Stimulated activated CD8-positive, alpha-beta memory T cell treated with anti-CD3 and anti-CD28 coated beads, Interleukin-15, amount 100 ng/mL, for 48 hours (primary cell): ENCODE data around the gene SLC6A19.

Experiments used
- DNase-seq, 2 donors: peaks; one replicate each; pipeline ENCODE4 v3.0.0-alpha.2; 2020; ENCODE audit warnings: low read depth in 2 of 2

Gene SLC6A19

DNA sequence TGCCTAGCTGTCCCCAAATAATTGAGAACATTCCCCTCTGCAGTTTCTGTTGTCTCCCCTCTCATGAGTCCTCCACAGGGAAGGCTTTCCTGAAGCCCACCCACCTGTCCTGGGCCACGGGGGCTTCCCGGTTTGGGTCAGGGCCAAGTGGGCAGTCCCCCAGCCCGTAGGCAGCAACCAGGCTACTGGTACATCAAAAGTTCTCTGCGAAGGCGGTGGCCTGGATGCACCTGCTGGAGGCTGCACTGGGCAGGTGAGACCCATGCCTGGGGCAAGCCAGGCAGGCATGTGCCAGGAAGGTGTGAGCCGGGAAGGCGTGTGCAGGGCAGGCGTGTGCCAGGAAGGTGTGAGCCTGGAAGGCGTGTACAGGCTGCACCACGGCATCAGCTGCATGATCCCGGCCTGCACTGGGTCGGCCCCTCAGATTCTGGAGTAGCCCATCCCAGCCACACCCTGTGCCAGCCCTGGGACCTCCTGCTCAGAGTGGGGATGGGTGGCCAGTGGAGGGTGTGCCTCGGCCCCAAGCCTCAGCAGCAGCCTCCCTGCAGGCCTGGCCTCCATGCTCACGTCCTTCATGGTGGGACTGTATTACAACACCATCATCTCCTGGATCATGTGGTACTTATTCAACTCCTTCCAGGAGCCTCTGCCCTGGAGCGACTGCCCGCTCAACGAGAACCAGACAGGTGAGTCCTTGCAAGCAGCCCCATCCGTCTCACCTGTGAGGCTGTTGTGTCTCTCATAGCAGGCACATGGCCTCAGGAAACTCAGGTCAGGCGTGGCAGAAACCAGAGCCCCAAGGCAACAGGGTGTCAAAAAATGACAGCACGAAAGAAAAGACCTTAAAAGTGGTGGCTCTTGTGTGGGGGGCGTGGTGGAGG is 8.7 kb downstream of the SLC6A19 start:
- no peak for DNase-seq

DNA sequence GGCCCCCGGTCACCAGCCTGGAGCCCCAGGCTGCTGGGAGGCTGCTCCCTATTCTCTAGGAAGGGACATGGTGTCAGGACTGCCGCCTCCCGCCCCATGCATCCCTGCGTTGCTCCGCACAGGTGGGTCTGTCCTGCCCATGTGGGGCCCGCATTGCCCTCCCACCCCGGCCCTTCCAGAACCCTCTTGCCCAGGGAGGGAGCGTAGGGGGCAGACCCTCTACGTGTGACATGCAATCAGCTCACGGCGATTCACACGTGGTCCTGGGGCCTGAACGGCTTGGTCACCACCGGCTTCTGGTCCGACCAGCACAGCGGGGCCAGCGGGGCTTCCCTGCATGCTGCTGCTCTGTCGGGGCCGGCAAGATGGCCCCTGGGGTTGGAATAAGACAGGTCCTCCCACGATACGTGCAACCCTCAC is 9.4 kb downstream of the SLC6A19 start:
- DNase-seq: no peak

DNA sequence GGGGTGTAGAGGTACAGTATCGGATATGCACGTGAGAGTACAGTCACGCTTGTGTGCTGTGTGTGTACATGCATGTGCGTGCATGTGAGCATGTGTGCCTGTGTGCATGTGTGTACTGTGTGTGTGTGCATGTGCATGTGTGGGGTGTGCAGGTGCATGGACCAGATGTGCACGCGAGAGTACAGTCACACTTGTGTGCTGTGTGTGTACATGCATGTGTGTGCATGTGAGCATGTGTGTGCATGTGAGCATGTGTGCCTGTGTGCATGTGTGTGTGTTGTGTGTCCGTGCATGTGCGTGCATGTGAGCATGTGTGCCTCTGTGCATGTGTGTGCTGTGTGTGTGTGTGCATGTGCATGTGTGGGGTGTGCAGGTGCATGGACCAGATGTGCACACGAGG is 10.3 kb downstream of the SLC6A19 start:
- DNase-seq: no peak

DNA sequence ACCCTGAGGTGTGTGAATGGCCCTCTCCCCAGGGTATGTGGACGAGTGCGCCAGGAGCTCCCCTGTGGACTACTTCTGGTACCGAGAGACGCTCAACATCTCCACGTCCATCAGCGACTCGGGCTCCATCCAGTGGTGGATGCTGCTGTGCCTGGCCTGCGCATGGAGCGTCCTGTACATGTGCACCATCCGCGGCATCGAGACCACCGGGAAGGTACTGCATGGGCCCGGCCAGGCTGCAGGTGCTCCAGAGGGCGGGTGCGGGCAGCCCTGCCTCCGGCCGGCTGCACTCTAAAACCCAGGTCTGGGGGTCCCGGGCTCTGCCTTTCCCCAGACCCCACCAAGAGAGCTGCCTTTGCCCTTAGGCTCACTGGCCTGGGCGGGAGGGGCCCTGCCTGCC is 10.9 kb downstream of the SLC6A19 start:
- DNase-seq: no peak

DNA sequence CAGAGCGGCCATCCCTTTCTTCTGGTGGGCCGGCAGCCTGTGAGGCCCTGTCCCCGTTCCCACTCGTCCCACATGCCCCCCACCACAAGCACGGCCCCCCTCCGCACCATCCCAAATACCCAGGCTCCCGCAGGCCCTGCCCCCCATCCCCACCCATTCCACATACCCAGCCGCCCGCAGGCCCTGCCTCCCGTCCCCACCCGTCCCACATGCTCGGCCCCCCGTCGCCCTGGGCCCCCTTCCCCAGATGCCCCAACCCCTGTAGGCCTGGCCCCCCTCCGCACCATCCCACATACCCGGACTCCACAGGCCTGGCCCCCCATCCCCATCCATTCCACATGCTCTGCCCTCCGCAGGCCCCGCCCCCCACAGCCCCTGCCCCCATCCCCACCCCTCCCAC is 11.5 kb downstream of the SLC6A19 start:
- no peak for DNase-seq

DNA sequence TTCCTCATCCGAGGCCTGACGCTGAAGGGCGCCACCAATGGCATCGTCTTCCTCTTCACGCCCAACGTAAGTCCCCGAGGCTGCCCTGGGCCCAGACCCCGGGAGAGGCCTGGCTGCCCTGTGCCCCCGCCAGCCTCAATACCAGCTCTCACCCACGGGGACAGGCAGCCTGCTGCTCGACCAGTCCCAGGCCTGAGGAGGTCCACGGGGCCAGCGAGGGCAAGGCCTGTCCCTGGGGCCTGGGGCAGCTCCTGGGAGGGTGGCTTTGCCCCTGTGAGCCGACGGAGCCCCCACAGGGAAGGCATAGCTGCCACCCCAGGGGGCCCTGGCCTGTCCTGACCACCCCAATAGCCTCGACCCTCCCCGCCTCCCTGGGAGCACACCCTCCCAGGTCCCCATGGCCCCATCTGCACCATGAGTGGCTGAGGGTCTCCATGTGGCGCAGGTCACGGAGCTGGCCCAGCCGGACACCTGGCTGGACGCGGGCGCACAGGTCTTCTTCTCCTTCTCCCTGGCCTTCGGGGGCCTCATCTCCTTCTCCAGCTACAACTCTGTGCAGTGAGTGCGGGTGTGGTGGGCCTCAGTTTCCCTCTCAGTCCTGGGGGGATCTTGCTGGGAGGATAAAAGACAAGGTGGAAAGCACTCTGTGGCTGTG is 12.2 kb downstream of the SLC6A19 start:
- no peak for DNase-seq

DNA sequence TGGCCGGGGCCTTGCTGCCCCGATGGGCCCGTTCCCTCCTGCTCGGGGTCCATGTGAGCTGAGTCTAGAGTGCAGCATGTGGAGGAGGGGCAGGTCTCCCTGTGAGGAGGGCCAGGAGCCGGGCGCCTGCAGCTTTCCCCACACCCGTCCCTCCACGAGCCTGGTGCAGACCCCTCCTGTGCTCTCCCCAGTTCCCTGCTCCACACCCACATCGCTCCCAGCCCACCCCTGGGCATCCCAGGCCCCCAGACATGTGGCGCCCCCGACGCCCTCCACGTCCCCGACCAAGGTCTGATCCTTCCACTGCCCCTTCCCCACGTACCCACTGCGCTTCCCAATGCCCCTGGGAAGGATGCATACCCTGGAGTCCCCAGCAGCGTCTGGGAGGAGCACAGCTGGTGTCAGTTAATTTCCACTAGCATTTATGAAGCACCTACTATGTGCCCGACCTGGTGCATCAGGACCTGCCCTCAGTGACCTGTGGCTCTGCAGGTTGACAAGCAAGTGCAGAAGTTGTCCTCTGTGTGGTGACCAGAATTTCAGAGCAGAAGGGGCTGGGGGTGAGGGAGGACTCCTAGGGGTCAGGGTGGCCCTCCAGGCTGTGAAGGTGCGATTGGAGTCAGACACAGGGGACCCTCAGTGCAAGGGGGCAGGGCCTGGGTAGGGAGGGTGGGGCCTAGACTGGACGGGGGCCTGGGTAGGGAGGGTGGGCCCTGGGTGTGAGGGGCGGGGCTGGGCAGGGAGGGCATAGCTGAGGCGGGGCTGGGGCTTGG is 13.0 kb downstream of the SLC6A19 start:
- DNase-seq: no peak

DNA sequence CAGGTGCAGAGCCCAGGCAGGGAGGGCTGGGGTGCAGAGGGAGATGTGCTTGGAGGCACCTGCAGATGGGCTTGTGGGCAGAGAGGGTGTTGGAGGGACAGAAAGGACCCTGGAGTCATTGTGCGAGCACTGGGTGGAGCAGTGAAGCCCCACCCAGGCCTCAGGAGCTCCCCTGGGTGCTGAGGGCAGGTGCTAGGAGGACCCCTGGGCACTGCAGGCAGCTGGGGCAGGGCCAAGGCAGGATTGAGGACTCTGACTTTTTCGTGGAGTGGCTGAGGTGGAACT is 13.5 kb downstream of the SLC6A19 start:
- no peak for DNase-seq

DNA sequence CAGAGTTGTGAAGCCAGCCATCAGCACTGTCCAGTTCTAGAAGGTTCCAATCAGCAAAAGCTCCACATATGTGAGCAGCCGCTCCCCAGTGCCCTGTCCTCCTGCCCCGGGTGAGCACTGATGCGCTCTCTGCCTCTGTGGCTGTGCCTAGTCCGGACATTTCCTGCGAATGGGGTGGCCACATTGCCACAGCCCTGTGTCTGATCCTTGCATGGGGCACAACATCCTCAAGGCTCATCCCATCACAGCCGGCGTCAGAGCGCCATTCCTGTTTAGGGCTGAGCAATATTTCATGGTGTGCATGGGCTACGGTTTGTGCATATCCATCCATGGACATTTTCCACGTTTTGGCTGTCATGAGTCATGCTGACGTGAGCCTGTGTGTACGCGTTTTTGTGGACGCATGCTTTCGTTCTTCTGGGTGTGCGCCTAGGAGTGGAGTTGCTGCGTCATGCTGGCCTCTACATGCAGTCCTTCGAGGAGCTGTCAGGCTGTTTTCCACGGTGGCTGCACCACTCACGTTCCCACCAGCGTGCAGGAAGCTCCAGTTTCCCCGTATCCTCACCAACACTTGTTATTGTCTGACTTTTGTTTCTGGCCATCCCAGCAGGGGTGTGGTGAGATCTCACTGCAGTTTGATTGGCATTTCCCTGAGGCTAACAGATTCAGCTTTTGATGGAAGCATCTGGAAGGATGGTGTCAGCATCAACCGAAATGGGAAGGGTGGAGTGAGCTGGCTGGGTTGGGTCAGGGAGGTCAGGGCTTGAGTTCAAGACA is 14.1 kb downstream of the SLC6A19 start:
- no peak for DNase-seq

DNA sequence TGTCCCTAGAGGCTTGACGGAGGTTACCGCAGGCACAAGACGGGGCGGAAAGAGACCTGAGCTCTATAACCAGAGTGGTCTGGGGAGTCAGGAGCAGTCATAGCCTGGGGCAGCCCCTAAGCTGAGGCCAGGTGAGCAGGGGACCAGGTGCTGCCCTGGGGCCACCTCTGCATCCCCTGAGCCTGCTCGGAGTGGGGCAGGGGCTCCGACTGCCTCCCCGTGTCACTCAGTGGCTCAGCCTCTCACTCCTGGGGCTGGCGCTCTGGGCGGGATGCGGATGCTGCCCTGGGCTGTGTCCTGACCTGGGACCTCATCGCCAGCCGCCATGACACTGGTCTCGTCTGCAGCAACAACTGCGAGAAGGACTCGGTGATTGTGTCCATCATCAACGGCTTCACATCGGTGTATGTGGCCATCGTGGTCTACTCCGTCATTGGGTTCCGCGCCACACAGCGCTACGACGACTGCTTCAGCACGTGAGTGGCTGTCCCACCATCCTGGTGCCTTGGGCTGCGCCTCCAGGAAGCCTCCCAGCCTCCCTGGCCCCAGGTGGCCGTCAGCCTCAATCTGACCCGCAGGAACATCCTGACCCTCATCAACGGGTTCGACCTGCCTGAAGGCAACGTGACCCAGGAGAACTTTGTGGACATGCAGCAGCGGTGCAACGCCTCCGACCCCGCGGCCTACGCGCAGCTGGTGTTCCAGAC is 15.0 kb downstream of the SLC6A19 start:
- DNase-seq: no peak

DNA sequence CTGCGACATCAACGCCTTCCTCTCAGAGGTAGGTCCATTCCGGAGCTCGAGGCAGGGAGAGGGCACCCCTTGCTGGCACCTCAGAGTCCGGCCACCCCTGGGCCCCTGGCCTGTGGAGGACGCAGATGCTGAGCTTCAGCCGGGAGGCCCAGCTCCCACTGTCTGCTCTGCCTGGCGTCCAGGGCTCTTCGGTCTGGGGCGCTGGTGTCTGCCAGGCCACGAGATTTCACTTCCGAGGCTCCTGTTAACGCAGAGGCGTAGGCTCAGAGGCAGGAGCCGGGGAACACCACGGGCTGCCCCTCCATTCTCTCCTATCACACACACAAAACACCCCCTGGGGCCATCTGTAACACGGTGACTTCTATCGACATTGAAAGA is 15.5 kb downstream of the SLC6A19 start:
- DNase-seq: no peak

DNA sequence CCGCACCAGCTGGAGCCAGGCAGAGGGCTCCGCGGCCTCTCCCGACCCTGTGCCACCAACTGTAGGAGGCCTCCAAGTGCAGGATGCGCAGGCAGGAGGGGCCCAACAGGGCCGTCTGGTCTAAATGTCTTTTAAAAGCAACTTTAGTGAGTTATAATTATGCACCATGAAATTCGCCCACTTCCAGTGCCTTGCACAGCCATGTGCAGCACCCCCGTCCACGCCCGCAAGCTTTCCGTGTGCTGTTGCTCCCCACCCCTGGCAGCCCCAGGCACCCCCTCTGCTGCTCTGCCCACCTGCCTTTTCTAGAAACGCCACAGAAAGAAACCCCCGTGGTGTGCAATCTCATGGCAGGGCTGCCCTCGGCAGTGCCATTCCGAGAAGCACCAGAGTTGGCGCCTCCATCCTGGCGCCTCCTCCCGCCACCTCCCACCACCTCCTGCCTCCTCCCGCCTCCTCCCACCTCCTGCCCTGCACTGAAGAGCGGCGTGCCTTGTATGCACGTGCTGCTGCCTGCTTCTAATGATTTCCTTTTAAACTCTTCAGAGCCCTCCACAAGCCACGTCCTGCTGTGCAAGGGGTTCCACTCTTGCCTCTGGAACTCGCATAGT is 16.3 kb downstream of the SLC6A19 start:
- DNase-seq: no peak

DNA sequence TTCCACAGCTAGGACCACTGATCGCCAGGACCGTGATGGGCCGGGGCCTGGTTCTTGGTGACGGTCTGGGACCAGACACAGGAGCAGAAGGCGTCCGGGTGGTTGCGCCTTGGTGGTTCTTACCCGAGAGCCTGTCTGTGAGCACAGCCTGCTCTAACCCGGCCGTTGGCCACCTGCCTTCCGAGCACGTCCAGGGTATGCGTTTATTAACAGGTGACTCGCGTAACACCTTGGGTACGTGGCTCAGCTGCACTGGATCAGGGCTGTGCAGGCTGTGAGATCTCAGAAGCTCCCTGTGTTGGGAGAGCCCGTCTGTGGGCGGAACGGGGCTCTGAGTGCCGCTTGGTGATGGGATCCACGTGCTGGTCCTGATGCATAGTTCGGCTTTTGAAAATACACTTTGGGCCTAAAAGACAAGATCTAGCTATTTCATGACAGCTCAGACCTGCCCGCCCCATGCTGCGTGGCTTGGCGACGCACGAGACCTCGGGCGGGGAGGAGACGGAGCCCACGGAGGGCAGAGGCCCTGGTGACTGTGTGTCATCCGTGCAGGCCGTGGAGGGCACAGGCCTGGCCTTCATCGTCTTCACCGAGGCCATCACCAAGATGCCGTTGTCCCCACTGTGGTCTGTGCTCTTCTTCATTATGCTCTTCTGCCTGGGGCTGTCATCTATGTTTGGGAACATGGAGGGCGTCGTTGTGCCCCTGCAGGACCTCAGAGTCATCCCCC is 17.1 kb downstream of the SLC6A19 start:
- no peak for DNase-seq

DNA sequence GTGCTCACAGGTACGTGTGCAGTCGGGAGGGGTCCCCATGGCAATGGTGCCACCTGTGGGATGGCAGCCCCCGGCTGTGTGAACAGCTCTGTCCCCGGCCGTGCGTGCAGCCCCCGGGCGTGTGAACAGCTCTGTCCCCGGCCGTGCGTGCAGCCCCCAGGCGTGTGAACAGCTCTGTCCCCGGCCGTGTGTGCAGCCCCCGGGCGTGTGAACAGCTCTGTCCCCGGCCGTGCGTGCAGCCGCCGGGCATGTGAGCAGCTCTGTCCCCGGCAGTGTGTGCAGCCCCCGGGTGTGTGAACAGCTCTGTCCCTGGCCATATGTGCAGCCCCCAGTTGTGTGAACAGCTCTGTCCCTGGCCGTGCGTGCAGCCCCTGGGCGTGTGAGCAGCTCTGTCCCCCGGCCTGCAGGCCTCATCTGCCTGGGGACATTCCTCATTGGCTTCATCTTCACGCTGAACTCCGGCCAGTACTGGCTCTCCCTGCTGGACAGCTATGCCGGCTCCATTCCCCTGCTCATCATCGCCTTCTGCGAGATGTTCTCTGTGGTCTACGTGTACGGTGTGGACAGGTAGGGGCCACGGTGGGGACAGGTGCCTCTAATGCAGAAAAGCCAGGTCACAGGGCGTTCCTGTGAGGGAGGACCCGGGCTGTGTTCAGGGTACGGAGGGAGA is 17.8 kb downstream of the SLC6A19 start:
- DNase-seq: no peak

DNA sequence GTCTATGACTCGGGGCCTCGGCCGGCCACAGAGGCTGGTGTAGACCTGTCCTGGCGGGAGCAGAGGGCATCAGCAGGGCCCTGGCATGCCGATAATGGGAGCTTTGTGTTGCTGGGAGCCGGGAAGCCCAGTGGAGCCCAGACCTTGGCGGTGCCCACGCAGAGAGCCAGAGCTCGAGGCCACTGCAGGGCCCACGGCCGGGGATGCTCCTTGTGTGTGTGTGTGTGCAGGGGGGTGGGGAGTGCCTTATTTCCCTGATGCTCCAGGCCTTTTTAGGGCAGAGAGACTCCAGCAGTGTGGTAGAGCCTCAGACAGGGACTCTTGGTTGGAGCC is 18.3 kb downstream of the SLC6A19 start:
- no peak for DNase-seq

DNA sequence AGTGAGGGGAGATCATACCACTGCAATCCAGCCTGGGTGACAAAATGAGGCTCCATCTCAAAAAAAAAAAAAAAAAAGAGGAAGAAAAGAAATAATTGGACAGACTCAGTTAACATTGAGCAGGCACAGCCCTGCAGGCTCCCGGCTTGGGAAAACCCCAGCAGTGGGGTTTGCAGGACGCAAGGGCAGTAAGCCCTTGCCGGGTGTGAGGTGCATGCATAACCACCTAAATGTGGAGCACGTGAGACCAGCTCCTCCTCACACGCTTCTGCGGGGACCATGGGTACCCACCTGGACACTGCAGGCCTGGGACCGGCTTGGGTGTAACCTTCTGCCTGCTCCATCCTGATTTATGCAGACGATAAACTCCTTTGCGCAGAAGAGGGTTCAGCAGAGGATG is 19.0 kb downstream of the SLC6A19 start:
- DNase-seq: no peak

DNA sequence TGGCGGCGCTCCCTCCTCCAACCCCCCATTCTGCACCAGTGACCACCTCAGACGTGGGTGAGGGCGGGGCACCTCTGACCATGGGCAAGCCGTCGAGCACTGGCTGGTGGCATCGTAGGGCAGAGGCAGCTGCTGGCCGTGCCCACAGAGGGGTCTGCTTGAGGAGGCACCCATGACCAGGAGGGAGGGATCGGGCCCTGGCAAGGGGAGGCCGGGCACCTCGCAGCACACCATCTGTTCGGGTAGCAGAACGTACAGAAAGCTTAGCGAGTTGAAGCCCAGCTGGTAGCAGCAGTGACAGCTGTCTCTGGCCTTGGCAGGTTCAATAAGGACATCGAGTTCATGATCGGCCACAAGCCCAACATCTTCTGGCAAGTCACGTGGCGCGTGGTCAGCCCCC is 19.4 kb downstream of the SLC6A19 start:
- no peak for DNase-seq

DNA sequence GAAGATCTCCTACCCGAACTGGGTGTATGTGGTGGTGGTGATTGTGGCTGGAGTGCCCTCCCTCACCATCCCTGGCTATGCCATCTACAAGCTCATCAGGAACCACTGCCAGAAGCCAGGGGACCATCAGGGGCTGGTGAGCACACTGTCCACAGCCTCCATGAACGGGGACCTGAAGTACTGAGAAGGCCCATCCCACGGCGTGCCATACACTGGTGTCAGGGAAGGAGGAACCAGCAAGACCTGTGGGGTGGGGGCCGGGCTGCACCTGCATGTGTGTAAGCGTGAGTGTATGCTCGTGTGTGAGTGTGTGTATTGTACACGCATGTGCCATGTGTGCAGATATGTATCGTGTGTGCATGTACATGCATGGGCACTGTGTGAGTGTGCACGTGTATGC is 20.3 kb downstream of the SLC6A19 start:
- no peak for DNase-seq

DNA sequence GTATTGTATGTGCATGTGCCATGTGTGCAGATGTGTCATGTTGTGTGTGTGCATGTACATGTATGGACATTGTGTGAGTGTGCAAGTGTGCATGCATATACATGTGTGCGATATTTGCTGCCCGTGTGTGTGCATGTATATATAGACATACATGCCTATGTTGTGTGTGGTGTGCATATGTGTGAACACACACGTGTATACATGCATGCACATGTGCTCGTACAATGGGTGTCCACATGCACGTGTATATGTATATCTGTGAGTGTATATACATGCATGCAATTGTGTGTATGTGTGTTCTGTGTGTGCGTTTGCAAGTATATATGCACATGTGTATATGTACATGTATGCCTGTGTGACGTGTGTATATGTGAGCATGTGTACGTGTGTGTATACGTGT is 20.8 kb downstream of the SLC6A19 start:
- DNase-seq: no peak
